ENCODE data around the gene ATG16L1.

The ATG16L1 gene

GRCh38 chr2:233336541-233336940, 85.1 kb downstream of the ATG16L1 start:
- DNase-seq (ENCODE audit: low spot score): no peak
- TF ChIP-seq CTCF (IDR thresholded peaks at IDR 0.05): no peak
- Histone ChIP-seq H3K27ac (no peak overlapping the region), H3K4me3 (no peak overlapping the region)

GRCh38 chr2:233338046-233338445, 86.6 kb downstream of the ATG16L1 start:
- Histone ChIP-seq H3K27ac (no peak overlapping the region), H3K4me3 (no peak overlapping the region)
- no peak for TF ChIP-seq CTCF (IDR thresholded peaks at IDR 0.05)
- DNase-seq (ENCODE audit: low spot score): no peak

GRCh38 chr2:233338812-233339368, 87.4 kb downstream of the ATG16L1 start:
- no peak for TF ChIP-seq CTCF (IDR thresholded peaks at IDR 0.05)
- Histone ChIP-seq H3K4me3 (no peak overlapping the region), H3K27ac (no peak overlapping the region)
- DNase-seq (ENCODE audit: low spot score): no peak

- DNase-seq (ENCODE audit: low spot score): no peak
- no peak overlapping the region for H3K4me3 ChIP-seq
- no peak overlapping the region for H3K27ac ChIP-seq
- TF ChIP-seq CTCF (IDR thresholded peaks at IDR 0.05): no peak
Observed at GRCh38 chr2:233339427-233339826, 88.0 kb downstream of the ATG16L1 start.

- Histone ChIP-seq H3K4me3 (no peak overlapping the region), H3K27ac (no peak overlapping the region)
- no peak for DNase-seq (ENCODE audit: low spot score)
- no peak for TF ChIP-seq CTCF (IDR thresholded peaks at IDR 0.05)
Observed at GRCh38 chr2:233341296-233341695, 89.8 kb downstream of the ATG16L1 start.

- Histone ChIP-seq H3K27ac (no peak overlapping the region), H3K4me3 (no peak overlapping the region)
- TF ChIP-seq CTCF (IDR thresholded peaks at IDR 0.05): no peak
- DNase-seq (ENCODE audit: low spot score): no peak
Observed at GRCh38 chr2:233342301-233342700, 90.8 kb downstream of the ATG16L1 start.

GRCh38 chr2:233343171-233343705, 91.8 kb downstream of the ATG16L1 start:
- Histone ChIP-seq H3K4me3 (no peak overlapping the region), H3K27ac (no peak overlapping the region)
- no peak for DNase-seq (ENCODE audit: low spot score)
- TF ChIP-seq CTCF (IDR thresholded peaks at IDR 0.05): no peak

Data from coronary artery (tissue), 2 donors.